Measurements from ENCODE around the gene C3.
"Not testable (repeated sequence)": the region's sequence is repeated elsewhere in the genome, so short reads cannot be mapped to it uniquely, and the experiment has no call there.

The C3 gene

DNA sequence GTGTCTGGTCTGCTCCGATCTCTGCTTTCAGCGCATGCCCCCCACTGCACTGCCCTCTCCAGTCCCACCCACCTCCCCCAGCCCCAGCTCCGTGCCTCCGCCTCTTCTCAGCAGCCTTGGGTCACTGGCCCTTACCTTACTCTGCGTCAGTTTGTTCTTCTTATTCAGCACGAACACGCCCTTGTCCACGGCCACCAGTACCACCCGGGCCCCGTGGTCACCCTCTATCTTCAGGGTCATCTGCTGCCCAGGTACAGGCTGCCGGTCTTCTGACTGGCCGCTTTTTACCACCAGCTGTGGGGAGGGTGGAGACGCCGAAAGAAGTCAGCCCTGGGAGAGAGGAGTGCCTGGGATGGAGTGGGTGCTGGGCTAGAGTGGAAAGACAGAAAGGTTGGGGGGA lies 10.9 kb downstream of the C3 start:
- no peak for TF ChIP-seq EZH2 (IDR thresholded peaks at IDR 0.05; ENCODE audit: borderline replicate concordance, low read depth, low read length, severe bottlenecking)
- TF ChIP-seq, protein P1, sequence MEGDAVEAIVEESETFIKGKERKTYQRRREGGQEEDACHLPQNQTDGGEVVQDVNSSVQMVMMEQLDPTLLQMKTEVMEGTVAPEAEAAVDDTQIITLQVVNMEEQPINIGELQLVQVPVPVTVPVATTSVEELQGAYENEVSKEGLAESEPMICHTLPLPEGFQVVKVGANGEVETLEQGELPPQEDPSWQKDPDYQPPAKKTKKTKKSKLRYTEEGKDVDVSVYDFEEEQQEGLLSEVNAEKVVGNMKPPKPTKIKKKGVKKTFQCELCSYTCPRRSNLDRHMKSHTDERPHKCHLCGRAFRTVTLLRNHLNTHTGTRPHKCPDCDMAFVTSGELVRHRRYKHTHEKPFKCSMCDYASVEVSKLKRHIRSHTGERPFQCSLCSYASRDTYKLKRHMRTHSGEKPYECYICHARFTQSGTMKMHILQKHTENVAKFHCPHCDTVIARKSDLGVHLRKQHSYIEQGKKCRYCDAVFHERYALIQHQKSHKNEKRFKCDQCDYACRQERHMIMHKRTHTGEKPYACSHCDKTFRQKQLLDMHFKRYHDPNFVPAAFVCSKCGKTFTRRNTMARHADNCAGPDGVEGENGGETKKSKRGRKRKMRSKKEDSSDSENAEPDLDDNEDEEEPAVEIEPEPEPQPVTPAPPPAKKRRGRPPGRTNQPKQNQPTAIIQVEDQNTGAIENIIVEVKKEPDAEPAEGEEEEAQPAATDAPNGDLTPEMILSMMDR (IDR thresholded peaks at IDR 0.05; ENCODE audit: borderline replicate concordance, extremely low read depth, low read length, poor library complexity, severe bottlenecking) = no peak
- H3K9me3 ChIP-seq (ENCODE audit: insufficient read depth, low read length, severe bottlenecking) = no peaks in the 10 kb centered on the region
- no peak overlapping the region for H3K27ac ChIP-seq (ENCODE audit: low read length)
- H4K20me1 ChIP-seq (ENCODE audit: insufficient read depth, low read length) = no peaks in the 10 kb centered on the region
- no peaks in the 10 kb centered on the region for H3K27me3 ChIP-seq (ENCODE audit: insufficient read depth, low read length, poor library complexity)
- no peaks in the 10 kb centered on the region for H3K4me1 ChIP-seq (ENCODE audit: insufficient read depth, low read length)
- DNase-seq (no peak), ATAC-seq (ENCODE audit: insufficient read depth, low read depth) (no peak)
- H3K4me2 ChIP-seq (ENCODE audit: insufficient read depth, low read length) = no peak overlapping the region
- no peak overlapping the region for H3K9ac ChIP-seq (ENCODE audit: low read depth, low read length)
- no peaks in the 10 kb centered on the region for H3K79me2 ChIP-seq (ENCODE audit: insufficient read depth, low read length)
- no peak overlapping the region for H3K4me3 ChIP-seq (ENCODE audit: low read depth in 1 of 2, low read length in 2 of 2)
- H3K36me3 ChIP-seq (ENCODE audit: insufficient read depth, low read length) = no peaks in the 10 kb centered on the region
- H2AFZ ChIP-seq (ENCODE audit: low read depth, low read length) = no peak overlapping the region

DNA sequence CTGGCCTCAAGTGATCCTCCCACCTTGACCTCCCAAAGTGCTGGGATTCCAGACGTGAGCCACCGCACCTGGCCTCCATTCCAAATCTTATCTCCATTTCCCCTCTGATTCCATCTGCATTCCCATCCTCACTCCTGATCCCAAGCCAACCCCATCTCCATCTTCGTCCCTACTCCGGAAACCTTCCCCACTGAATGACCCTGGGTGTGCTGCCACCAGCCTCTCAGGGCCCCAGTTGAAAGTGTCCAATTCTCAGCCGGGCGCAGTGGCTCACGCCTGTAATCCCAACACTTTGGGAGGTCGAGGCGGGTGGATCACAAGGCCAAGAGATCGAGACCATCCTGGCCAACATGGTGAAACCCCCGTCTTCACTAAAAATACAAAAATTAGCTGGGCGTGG lies 11.5 kb downstream of the C3 start:
- H3K79me2 ChIP-seq (ENCODE audit: insufficient read depth, low read length); H3K9ac ChIP-seq (ENCODE audit: low read depth, low read length); H3K27ac ChIP-seq (ENCODE audit: low read length); H4K20me1 ChIP-seq (ENCODE audit: insufficient read depth, low read length); H3K9me3 ChIP-seq (ENCODE audit: insufficient read depth, low read length, severe bottlenecking); H3K4me2 ChIP-seq (ENCODE audit: insufficient read depth, low read length); ATAC-seq (ENCODE audit: insufficient read depth, low read depth); H2AFZ ChIP-seq (ENCODE audit: low read depth, low read length); H3K27me3 ChIP-seq (ENCODE audit: insufficient read depth, low read length, poor library complexity); DNase-seq; H3K36me3 ChIP-seq (ENCODE audit: insufficient read depth, low read length); H3K4me3 ChIP-seq (ENCODE audit: low read depth in 1 of 2, low read length in 2 of 2); H3K4me1 ChIP-seq (ENCODE audit: insufficient read depth, low read length): not testable (repeated sequence)

DNA sequence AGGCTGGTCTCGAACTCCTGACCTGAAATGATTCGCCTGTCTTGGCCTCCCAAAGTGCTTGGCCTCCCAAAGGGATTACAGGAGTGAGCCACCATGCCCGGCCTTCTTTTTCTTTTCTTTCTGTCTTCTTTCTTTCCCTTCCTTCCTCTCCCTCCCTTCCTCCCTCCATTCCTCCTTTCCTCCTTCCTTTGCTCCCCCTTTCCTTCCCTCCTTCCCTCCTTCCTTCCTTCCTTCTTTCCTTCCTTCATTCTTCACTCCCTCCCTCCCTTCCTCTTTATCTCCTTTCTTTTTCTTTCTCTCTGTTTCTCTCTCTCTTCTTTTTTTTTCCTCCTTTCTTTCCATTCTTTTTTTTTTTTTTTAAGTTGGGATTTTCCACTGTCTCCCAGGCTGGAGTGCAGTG lies 12.1 kb downstream of the C3 start:
- DNase-seq (no peak), ATAC-seq (ENCODE audit: insufficient read depth, low read depth) (no peak)
- H3K79me2 ChIP-seq (ENCODE audit: insufficient read depth, low read length) = no peaks in the 10 kb centered on the region
- H2AFZ ChIP-seq (ENCODE audit: low read depth, low read length) = no peak overlapping the region
- no peak overlapping the region for H3K4me3 ChIP-seq (ENCODE audit: low read depth in 1 of 2, low read length in 2 of 2)
- no peak overlapping the region for H3K4me2 ChIP-seq (ENCODE audit: insufficient read depth, low read length)
- TF ChIP-seq EZH2 (IDR thresholded peaks at IDR 0.05; ENCODE audit: borderline replicate concordance, low read depth, low read length, severe bottlenecking) = no peak
- TF ChIP-seq, protein P1 (IDR thresholded peaks at IDR 0.05; ENCODE audit: borderline replicate concordance, extremely low read depth, low read length, poor library complexity, severe bottlenecking) = no peak
- H3K4me1 ChIP-seq (ENCODE audit: insufficient read depth, low read length) = no peaks in the 10 kb centered on the region
- no peaks in the 10 kb centered on the region for H3K9me3 ChIP-seq (ENCODE audit: insufficient read depth, low read length, severe bottlenecking)
- H4K20me1 ChIP-seq (ENCODE audit: insufficient read depth, low read length) = no peaks in the 10 kb centered on the region
- no peak overlapping the region for H3K9ac ChIP-seq (ENCODE audit: low read depth, low read length)
- H3K27ac ChIP-seq (ENCODE audit: low read length) = no peak overlapping the region
- H3K27me3 ChIP-seq (ENCODE audit: insufficient read depth, low read length, poor library complexity) = no peaks in the 10 kb centered on the region
- no peaks in the 10 kb centered on the region for H3K36me3 ChIP-seq (ENCODE audit: insufficient read depth, low read length)

DNA sequence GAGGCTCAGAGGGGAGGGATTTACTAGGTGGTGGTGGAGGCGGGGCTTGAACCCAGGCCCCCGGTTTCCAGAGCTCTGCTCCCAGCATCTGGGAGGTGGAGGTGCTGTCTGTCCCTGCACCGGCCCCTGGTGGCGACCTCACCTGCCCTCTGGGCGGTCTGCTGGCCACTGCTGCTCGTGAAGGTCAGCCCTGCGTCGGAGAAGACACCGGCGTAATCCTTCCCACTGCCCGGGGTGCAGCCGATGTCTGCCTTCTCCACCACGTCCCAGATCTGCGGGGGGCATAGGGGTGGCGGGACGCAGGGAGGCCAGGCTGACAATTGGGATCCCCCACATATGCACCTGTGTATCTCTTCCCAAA lies 12.8 kb downstream of the C3 start:
- H3K4me1 ChIP-seq (ENCODE audit: insufficient read depth, low read length) = no peaks in the 10 kb centered on the region
- no peak for ATAC-seq (ENCODE audit: insufficient read depth, low read depth)
- H3K27me3 ChIP-seq (ENCODE audit: insufficient read depth, low read length, poor library complexity) = no peaks in the 10 kb centered on the region
- H3K79me2 ChIP-seq (ENCODE audit: insufficient read depth, low read length) = no peaks in the 10 kb centered on the region
- H3K9ac ChIP-seq (ENCODE audit: low read depth, low read length) = no peak overlapping the region
- H2AFZ ChIP-seq (ENCODE audit: low read depth, low read length) = no peak overlapping the region
- H4K20me1 ChIP-seq (ENCODE audit: insufficient read depth, low read length) = no peaks in the 10 kb centered on the region
- H3K27ac ChIP-seq (ENCODE audit: low read length) = no peak overlapping the region
- H3K9me3 ChIP-seq (ENCODE audit: insufficient read depth, low read length, severe bottlenecking) = no peaks in the 10 kb centered on the region
- DNase-seq = no peak
- no peak overlapping the region for H3K4me2 ChIP-seq (ENCODE audit: insufficient read depth, low read length)
- no peak overlapping the region for H3K4me3 ChIP-seq (ENCODE audit: low read depth in 1 of 2, low read length in 2 of 2)
- no peaks in the 10 kb centered on the region for H3K36me3 ChIP-seq (ENCODE audit: insufficient read depth, low read length)
- no peak for TF ChIP-seq EZH2 (IDR thresholded peaks at IDR 0.05; ENCODE audit: borderline replicate concordance, low read depth, low read length, severe bottlenecking)
- TF ChIP-seq, protein P1 (IDR thresholded peaks at IDR 0.05; ENCODE audit: borderline replicate concordance, extremely low read depth, low read length, poor library complexity, severe bottlenecking) = no peak

Data from DND-41 (cell line).